Activated naive CD4-positive, alpha-beta T cell treated with Interleukin-2 at 50 U/mL for 16 hours (primary cell): ENCODE data around the gene SCN4B.

Experiments
- DNase-seq: peaks from one replicate; pipeline ENCODE4 v3.0.0-alpha.2; 2020

SCN4B gene

GRCh38 chr11:118095493-118095892 is 57.1 kb downstream of the SCN4B start:
- DNase-seq: no peak

GRCh38 chr11:118092907-118093571 is 59.6 kb downstream of the SCN4B start:
- DNase-seq: no peak

GRCh38 chr11:118091690-118092089 is 60.9 kb downstream of the SCN4B start:
- DNase-seq: no peak

GRCh38 chr11:118090545-118091162 is 62.0 kb downstream of the SCN4B start:
- no peak for DNase-seq

GRCh38 chr11:118088531-118088930 is 64.1 kb downstream of the SCN4B start:
- DNase-seq: no peak

- no peak for DNase-seq
These were observed 64.7 kb downstream of the SCN4B start for GRCh38 chr11:118087931-118088330.

GRCh38 chr11:118086913-118087768 is 65.5 kb downstream of the SCN4B start, which contains the start of gene SMIM35:
SMIM35 (minus strand) TSS chr11:118086963; CDS start chr11:118086757, 206 bp downstream.
- no peak for DNase-seq

- DNase-seq: no peak
These were observed 68.0 kb downstream of the SCN4B start for GRCh38 chr11:118084656-118085055.

- DNase-seq: no peak
These were observed 68.4 kb downstream of the SCN4B start for GRCh38 chr11:118084247-118084646.
